Thyroid gland (tissue), 4 donors: ENCODE data around the gene DOCK10. TPM values are rescaled to one million over a fixed set of nuclear protein-coding genes. Genes with fewer than 3 reads are reported as not detected.

ENCODE experiments used
- DNase-seq, 2 donors: peaks; one replicate each; pipeline ENCODE4 v3.0.0-alpha.2; 2019
- H3K27ac ChIP-seq, 3 donors: fragments of 200-600 bp; sonication (generic); 1 replicate in 2 of 3; 2 replicates in 1 of 3; pipeline ENCODE4 v1.5.1; 2016 to 2019; ENCODE audit warnings: mild to moderate bottlenecking in 1 of 3, moderate library complexity in 1 of 3
- H3K27me3 ChIP-seq: fragments of 200-600 bp; sonication (generic); one replicate; pipeline ENCODE4 v1.5.1; 2019
- H3K36me3 ChIP-seq, 2 donors: fragments of 200-600 bp; sonication (generic); one replicate each; pipeline ENCODE4 v1.5.1; 2016 to 2019
- H3K4me1 ChIP-seq, 2 donors: fragments of 200-600 bp; sonication (generic); one replicate each; pipeline ENCODE4 v1.5.1; 2017 to 2019
- H3K4me3 ChIP-seq, 3 donors: fragments of 200-600 bp; sonication (generic); replicated peaks in 1 of 3; 1 replicate in 2 of 3; 2 replicates in 1 of 3; pipeline ENCODE4 v1.5.1; 2016; ENCODE audit warnings: mild to moderate bottlenecking in 1 of 3
- H3K9me3 ChIP-seq: fragments of 200-600 bp; sonication (generic); one replicate; pipeline ENCODE4 v1.5.1; 2017
- POLR2A ChIP-seq, 2 donors: fragments of 450-650 bp; IDR thresholded peaks; one replicate each; pipeline ENCODE4 v1.6.1; 2017; ENCODE audit warnings: antibody characterized with exemption in 2 of 2, mild to moderate bottlenecking in 2 of 2, moderate library complexity in 1 of 2
- WGBS, 2 donors: methylation state at CpG; one replicate each; pipeline ENCODE4 v1.1.5; 2017; 5-methylcytosine and 5-hydroxymethylcytosine counted together
- intact Hi-C: fragments of 100-400 bp; cut with DNase I; formaldehyde crosslinking; loops from one replicate; pipeline ENCODE4 v1.15.1; 2023
- total RNA-seq, 4 donors: library from RNA; depleted of rRNA; stranded (reverse); fragments of >200 nt; gene quantifications; one replicate each; pipeline ENCODE4 v1.2.3, GENCODE V29; 2016
- TF ChIP-seq, protein P1 (sequence below), 6 experiments: fragments of 200-600 bp in 3 of 6; fragments of 450-650 bp in 3 of 6; sonication (generic) in 3 of 6; IDR thresholded peaks; one replicate each; pipeline ENCODE4 v1.5.1; 2016 to 2019; ENCODE audit warnings: antibody characterized with exemption in 6 of 6, mild to moderate bottlenecking in 2 of 6, inconsistent platforms in 1 of 6, moderate library complexity in 1 of 6

DOCK10 gene
- total RNA-seq, 4 donors from 2014 or later, result 4.6 to 8.9 (median 7.1) TPM

DNA sequence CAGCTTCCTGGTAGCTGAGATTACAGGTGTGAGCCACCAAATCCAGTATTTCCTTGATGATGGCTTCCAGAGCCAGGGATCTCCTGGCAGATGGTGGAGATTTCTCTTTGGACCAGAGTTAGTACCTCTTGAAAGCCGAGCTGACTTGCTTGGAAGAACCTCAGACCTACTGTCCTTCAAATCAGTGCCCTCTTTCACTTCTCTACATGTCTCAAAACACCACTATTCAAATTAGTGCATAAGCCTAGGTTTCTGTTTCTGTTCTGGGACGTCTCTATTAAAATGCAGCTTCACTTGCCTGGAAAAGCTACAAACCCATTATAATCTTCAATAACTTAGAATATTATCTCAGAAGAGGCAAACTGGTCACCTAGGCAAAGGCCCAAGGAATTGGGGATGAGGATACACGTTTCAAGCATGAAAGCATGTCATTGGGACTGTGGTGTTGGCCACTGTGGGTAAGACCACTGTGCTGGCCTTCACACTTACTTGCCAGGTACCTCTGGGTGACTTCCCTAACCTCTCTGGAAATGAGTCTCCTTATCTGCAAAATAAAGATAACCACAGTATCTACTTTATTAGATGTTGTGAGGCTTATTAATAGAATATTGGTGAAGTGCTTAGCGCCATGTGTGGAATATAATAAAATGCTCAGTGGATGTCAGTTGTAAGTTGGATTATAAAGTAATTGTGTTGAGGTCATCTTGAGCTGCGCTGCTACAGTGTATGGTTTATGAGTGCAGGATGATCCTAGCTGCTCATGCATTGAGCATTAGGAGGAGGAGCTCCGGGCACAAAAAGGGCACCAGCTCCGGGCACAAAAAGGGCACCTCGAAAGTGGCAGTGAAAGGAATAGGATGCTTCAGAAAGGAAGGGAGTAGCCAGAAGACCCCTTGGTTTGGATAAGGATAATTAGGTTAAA, 84.5 kb downstream of the DOCK10 start:
- DNase-seq, result no peak
- Histone ChIP-seq H3K4me3 (no peak overlapping the region), H3K36me3 (no peaks in the 10 kb centered on the region), H3K4me1 (peaks cover 8 to 12% of the 10 kb centered on the region in 2 donors), H3K9me3 (no peaks in the 10 kb centered on the region), H3K27ac (peak overlapping the region in 2 of 3 donors; percentile 6 to 51), H3K27me3 (no peaks in the 10 kb centered on the region)
- 75 to 80% methylated on average over 8 of the region's 8 CpGs for WGBS, 2 donors
- intact Hi-C loops, result no loop called here
- TF ChIP-seq, protein P1, sequence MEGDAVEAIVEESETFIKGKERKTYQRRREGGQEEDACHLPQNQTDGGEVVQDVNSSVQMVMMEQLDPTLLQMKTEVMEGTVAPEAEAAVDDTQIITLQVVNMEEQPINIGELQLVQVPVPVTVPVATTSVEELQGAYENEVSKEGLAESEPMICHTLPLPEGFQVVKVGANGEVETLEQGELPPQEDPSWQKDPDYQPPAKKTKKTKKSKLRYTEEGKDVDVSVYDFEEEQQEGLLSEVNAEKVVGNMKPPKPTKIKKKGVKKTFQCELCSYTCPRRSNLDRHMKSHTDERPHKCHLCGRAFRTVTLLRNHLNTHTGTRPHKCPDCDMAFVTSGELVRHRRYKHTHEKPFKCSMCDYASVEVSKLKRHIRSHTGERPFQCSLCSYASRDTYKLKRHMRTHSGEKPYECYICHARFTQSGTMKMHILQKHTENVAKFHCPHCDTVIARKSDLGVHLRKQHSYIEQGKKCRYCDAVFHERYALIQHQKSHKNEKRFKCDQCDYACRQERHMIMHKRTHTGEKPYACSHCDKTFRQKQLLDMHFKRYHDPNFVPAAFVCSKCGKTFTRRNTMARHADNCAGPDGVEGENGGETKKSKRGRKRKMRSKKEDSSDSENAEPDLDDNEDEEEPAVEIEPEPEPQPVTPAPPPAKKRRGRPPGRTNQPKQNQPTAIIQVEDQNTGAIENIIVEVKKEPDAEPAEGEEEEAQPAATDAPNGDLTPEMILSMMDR (IDR thresholded peaks at IDR 0.05), result no peak
- no peak for TF ChIP-seq POLR2A (IDR thresholded peaks at IDR 0.05)

DNA sequence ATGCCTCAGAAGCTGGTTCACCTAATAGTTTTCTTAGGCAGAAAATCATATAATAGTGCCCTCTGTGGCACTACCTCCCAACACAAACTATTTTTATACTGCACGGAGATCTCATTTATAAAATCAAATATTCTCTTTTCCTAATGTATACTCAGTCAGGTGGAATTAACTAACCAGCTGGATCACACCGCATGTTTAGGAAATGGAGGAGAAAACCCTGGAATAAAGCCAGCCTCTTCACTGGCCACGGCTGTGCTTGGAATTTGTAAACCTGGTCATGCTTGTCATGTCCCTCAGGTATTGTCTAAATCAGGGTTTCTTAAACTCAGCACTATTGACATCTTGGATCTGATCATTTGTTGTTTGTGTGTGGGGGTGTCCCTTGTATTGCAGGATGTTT, 85.6 kb downstream of the DOCK10 start:
- WGBS, 2 donors, result 18 to 27% methylated on average over 3 of the region's 3 CpGs
- peak overlapping the region in 2 of 3 donors; percentile 47 to 51 for H3K27ac ChIP-seq
- no peak overlapping the region for H3K4me3 ChIP-seq
- peaks cover 8 to 12% of the 10 kb centered on the region in 2 donors for H3K4me1 ChIP-seq
- H3K27me3 ChIP-seq, result no peaks in the 10 kb centered on the region
- peak; percentile 74 to 78 for DNase-seq
- H3K36me3 ChIP-seq, result no peaks in the 10 kb centered on the region
- intact Hi-C loops, result no loop called here
- TF ChIP-seq, protein P1 (IDR thresholded peaks at IDR 0.05), result no peak
- TF ChIP-seq POLR2A (IDR thresholded peaks at IDR 0.05), result no peak
- no peaks in the 10 kb centered on the region for H3K9me3 ChIP-seq

DNA sequence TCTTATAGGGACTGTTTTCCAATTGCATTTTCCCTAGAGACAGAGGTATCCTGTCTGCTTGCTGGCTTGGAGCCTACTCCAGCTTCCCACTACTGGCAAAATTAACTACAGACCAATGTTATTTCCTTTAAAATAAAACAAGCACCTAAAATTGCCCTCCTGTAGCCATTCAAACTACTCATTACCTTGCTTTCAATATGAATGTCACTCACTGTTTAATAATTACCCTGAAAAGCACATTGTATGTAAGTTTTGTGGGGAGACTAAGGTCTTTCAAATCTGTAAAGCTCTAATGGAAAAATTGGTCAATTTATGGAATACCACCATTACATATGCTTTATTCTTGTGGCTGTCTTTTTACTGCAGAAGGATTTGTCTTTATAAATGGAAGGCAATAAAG, 87.3 kb downstream of the DOCK10 start:
- no peak for DNase-seq
- Histone ChIP-seq H3K4me3 (no peak overlapping the region), H3K36me3 (no peaks in the 10 kb centered on the region), H3K4me1 (peaks cover 8 to 12% of the 10 kb centered on the region in 2 donors), H3K27me3 (no peaks in the 10 kb centered on the region), H3K9me3 (no peaks in the 10 kb centered on the region), H3K27ac (no peak overlapping the region)
- TF ChIP-seq POLR2A (IDR thresholded peaks at IDR 0.05), result no peak
- TF ChIP-seq, protein P1 (IDR thresholded peaks at IDR 0.05), result no peak
- intact Hi-C loops, result no loop called here

DNA sequence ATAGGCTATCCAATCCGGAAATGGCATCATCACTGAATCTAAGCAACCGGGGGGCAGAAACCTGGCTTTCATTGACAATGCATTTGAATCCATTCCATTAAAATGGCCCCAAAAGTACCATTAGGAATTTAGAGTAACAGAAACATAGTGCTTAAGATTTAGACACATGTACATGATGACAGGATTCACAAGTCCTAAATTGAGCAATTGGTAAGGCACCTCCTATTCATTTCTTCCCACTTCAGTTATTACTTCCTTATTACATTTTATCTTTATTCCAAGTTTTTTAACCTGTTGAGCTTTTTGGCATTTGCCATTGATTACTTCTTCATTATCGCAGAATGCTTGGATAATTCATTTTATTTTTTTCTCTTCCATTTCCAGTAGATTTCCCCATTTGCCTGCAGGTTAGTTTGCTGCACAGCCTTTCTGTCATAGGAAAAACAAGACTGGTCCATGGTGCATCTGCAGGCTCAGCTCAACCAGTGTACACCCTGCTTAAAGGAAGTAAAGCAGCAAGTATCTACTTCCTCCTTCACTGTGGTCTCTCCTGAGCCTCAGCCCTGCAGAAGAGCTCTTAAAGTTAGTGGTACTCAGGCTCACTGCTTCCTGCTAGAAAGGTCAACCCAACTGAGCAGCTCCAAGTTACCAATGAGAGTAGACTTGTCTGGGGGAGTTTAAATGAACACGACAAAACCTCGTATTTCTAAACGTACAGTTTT, 89.2 kb downstream of the DOCK10 start:
- intact Hi-C loops, result no loop called here
- H3K9me3 ChIP-seq, result no peaks in the 10 kb centered on the region
- no peak overlapping the region for H3K27ac ChIP-seq
- no peak for DNase-seq
- 82 to 87% methylated on average over 6 of the region's 6 CpGs for WGBS, 2 donors
- no peak overlapping the region for H3K4me3 ChIP-seq
- H3K4me1 ChIP-seq, result peaks cover 8 to 12% of the 10 kb centered on the region in 2 donors
- no peaks in the 10 kb centered on the region for H3K27me3 ChIP-seq
- no peaks in the 10 kb centered on the region for H3K36me3 ChIP-seq
- TF ChIP-seq POLR2A (IDR thresholded peaks at IDR 0.05), result no peak
- TF ChIP-seq, protein P1 (IDR thresholded peaks at IDR 0.05), result no peak
